ENCODE data around the gene RELN. TPM values are rescaled to one million over a fixed set of nuclear protein-coding genes. Genes with fewer than 3 reads are reported as not detected.

The RELN gene
- total and polyA plus RNA-seq, 9 of the 15 experiments (the other 6 are each of a cell fraction or from before 2014, with no cell fraction given) = 12.9 to 43.2 (median 18.1) TPM

- Histone ChIP-seq H3K27me3 (ENCODE audit: control insufficient read depth in 2 of 2, insufficient read depth in 2 of 2, low read length in 2 of 2) (no peaks in the 10 kb centered on the region), H3K79me2 (ENCODE audit: control insufficient read depth, insufficient read depth, low read length) (no peaks in the 10 kb centered on the region), H3K9me3 (replicated peaks; ENCODE audit: control insufficient read depth, insufficient read depth, low read depth, low read length) (no peaks in the 10 kb centered on the region), H4K20me1 (replicated peaks; ENCODE audit: control insufficient read depth, insufficient read depth, low read length) (no peaks in the 10 kb centered on the region), H3K27ac (ENCODE audit: extremely low read depth, low read depth, low read length) (no peak overlapping the region), H3K4me3 (no peak overlapping the region), H3K4me1 (replicated peaks in 1 of 2; ENCODE audit: control insufficient read depth in 2 of 2, insufficient read depth in 2 of 2, low read length in 2 of 2) (no peaks in the 10 kb centered on the region; a peak in 1 of 5 replicates), H3K36me3 (ENCODE audit: control insufficient read depth, insufficient read depth, low read length) (peaks cover 10% of the 10 kb centered on the region), H3K4me2 (ENCODE audit: insufficient read depth, low read length) (no peak overlapping the region), H2AFZ (ENCODE audit: low read depth, low read length) (no peak overlapping the region), H3K9me1 (ENCODE audit: control insufficient read depth, insufficient read depth, low read length) (no peaks in the 10 kb centered on the region), H3K9ac (ENCODE audit: insufficient read depth in 1 of 2, low read depth in 2 of 2, low read length in 2 of 2) (no peak overlapping the region)
- FAIRE-seq = no peak
- WGBS (ENCODE audit: insufficient coverage, low coverage, missing lambda C conversion rate) = 47% methylated on average over 1 of the region's 1 CpG
- intact Hi-C loops (cut with micrococcal nuclease) = no loop called here
- no peak for TF ChIP-seq ZNF12 (CRISPR knock-in tag; IDR thresholded peaks at IDR 0.05)
- TF ChIP-seq EP400 (IDR thresholded peaks at IDR 0.05) = no peak
- no peak for TF ChIP-seq ZNF699 (CRISPR knock-in tag; IDR thresholded peaks at IDR 0.05; ENCODE audit: insufficient replicate concordance)
- TF ChIP-seq GTF2F1 (IDR thresholded peaks at IDR 0.05; ENCODE audit: low read depth, low read length) = no peak
- no peak for TF ChIP-seq KHSRP (IDR thresholded peaks at IDR 0.05)
- no peak for TF ChIP-seq ZNF347 (CRISPR knock-in tag; IDR thresholded peaks at IDR 0.05; ENCODE audit: low read depth)
- no peak for TF ChIP-seq PTRF (tag; IDR thresholded peaks at IDR 0.05)
- ChIA-PET POLR2A (interaction anchor here (0.6 to 1.6 kb wide), 3 partner anchors 9 to 22 kb away, joined by 3 read pairs; no protein-coding TSS in a partner anchor), CTCF (ENCODE audit: low intra/inter-chr PET ratio) (no interaction called here)
- ATAC-seq = no peak
- in situ Hi-C loops (cut with MboI) = no loop called here
- DNase-seq (ENCODE audit: extremely low read depth in 1 of 4, low spot score in 3 of 4) = no peak
- no TSS peak for BruUV-seq (replicated peaks)
These were observed 31.1 kb downstream of the RELN start for GRCh38 chr7:103958284-103958818.

- H3K9ac ChIP-seq (ENCODE audit: insufficient read depth in 1 of 2, low read depth in 2 of 2, low read length in 2 of 2) = no peak overlapping the region
- in situ Hi-C loops (cut with MboI) = no loop called here
- H3K9me3 ChIP-seq (replicated peaks; ENCODE audit: control insufficient read depth, insufficient read depth, low read depth, low read length) = no peaks in the 10 kb centered on the region
- H4K20me1 ChIP-seq (replicated peaks; ENCODE audit: control insufficient read depth, insufficient read depth, low read length) = no peaks in the 10 kb centered on the region
- intact Hi-C loops (cut with micrococcal nuclease) = no loop called here
- H3K4me3 ChIP-seq = no peak overlapping the region
- no peaks in the 10 kb centered on the region for H3K4me1 ChIP-seq (replicated peaks in 1 of 2; ENCODE audit: control insufficient read depth in 2 of 2, insufficient read depth in 2 of 2, low read length in 2 of 2)
- peak; percentile 62 for ATAC-seq
- ChIA-PET POLR2A (interaction anchor here (1.2 kb wide), 1 partner anchor 25 kb away, joined by 4 read pairs; no protein-coding TSS in a partner anchor), CTCF (ENCODE audit: low intra/inter-chr PET ratio) (no interaction called here)
- TF ChIP-seq TCF7 (IDR thresholded peaks at IDR 0.05; ENCODE audit: borderline replicate concordance) = no peak
- TF ChIP-seq GATAD2A (IDR thresholded peaks at IDR 0.05) = no peak
- no peak for TF ChIP-seq TOE1 (IDR thresholded peaks at IDR 0.05; ENCODE audit: borderline replicate concordance)
- no peak for TF ChIP-seq TOE1 (CRISPR knock-in tag; IDR thresholded peaks at IDR 0.05; ENCODE audit: borderline replicate concordance, low read depth)
- no peak for TF ChIP-seq HNRNPH1 (optimal IDR thresholded peaks at IDR 0.05; ENCODE audit: low read depth, low read length)
- no peak for TF ChIP-seq RBM14 (IDR thresholded peaks at IDR 0.05; ENCODE audit: borderline replicate concordance, insufficient read depth, low read depth, low read length)
- TF ChIP-seq FUS (optimal IDR thresholded peaks at IDR 0.05; ENCODE audit: low read depth, low read length) = no peak
- no peak for TF ChIP-seq PHB2 (IDR thresholded peaks at IDR 0.05; ENCODE audit: low read depth)
- no peak for TF ChIP-seq SP2 (IDR thresholded peaks at IDR 0.05; ENCODE audit: extremely low read depth, low read depth, low read length, poor library complexity, severe bottlenecking)
- no peak overlapping the region for H3K27ac ChIP-seq (ENCODE audit: extremely low read depth, low read depth, low read length)
- H3K79me2 ChIP-seq (ENCODE audit: control insufficient read depth, insufficient read depth, low read length) = no peaks in the 10 kb centered on the region
- H3K36me3 ChIP-seq (ENCODE audit: control insufficient read depth, insufficient read depth, low read length) = peaks cover 10% of the 10 kb centered on the region
- H3K27me3 ChIP-seq (ENCODE audit: control insufficient read depth in 2 of 2, insufficient read depth in 2 of 2, low read length in 2 of 2) = no peaks in the 10 kb centered on the region
- no peak overlapping the region for H2AFZ ChIP-seq (ENCODE audit: low read depth, low read length)
- WGBS (ENCODE audit: insufficient coverage, low coverage, missing lambda C conversion rate) = 13% methylated on average over 2 of the region's 2 CpGs
- DNase-seq (ENCODE audit: extremely low read depth in 1 of 4, low spot score in 3 of 4) = no peak
- H3K9me1 ChIP-seq (ENCODE audit: control insufficient read depth, insufficient read depth, low read length) = no peaks in the 10 kb centered on the region
- no peak overlapping the region for H3K4me2 ChIP-seq (ENCODE audit: insufficient read depth, low read length)
- BruUV-seq (replicated peaks) = no TSS peak
- FAIRE-seq = no peak
These were observed 33.5 kb downstream of the RELN start for GRCh38 chr7:103955985-103956384.
